ENCODE measurements around the gene NSUN4.
"Not testable (repeated sequence)": the region's sequence is repeated elsewhere in the genome, so short reads cannot be mapped to it uniquely, and the experiment has no call there.

DNA sequence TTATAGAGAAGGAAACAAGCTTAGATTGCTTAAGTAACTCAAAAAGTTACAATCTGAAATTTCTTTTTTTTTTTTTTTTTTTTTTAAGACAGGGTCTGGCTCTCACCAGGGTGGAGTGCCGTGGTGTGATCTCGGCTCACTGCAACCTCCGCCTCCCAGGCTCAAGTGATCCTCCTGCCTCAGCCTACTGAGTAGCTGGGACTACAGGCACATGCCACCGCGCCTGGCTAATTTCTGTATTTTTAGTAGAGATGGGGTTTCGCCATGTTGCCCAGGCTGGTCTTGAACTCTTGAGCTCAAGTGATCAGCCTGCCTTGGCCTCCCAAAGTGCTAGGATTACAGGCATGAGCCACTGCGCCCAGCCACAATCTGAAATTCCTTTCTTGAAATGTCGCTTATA is 27.1 kb downstream of the NSUN4 start:
- not testable (repeated sequence) for TF ChIP-seq CTCF (conservative IDR thresholded peaks at IDR 0.05); EZH2 (IDR thresholded peaks at IDR 0.05; ENCODE audit: low read depth)
